GM21529 (cell line): ENCODE results near the gene TRPV5.
"Not testable (repeated sequence)": the region's sequence is repeated elsewhere in the genome, so short reads cannot be mapped to it uniquely, and the experiment has no call there.

Experiments used
- ATAC-seq: cut with Tn5 transposase; IDR thresholded peaks from one replicate; pipeline ENCODE4 v1.9.1; 2021; ENCODE audit not compliant: unreplicated experiment

Gene TRPV5

DNA sequence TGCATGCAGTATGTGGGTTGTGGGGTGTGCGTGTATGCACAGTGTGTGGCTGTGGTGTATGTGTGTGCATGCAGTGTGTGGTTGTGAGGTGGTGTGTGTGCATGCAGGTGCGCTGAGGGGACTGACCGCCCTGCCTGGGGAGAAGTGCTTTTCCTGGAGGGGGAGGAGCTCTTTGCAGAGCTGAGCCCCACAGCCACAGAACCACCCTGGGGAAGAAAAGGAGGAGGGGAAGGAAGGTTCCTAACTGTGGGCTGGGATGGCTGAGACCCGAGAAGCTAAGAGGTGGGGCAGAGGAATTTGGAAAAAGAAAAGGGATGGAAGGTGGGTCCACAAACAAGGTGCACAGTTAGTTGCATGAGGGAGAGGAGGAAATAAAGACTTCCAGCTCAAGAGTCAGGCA, at the start of gene TRPV5:
TRPV5 (minus strand) TSS at position 123 of the 400 bp plus-strand sequence. CDS start 287 bp downstream, outside the sequence.
- no peak for ATAC-seq

DNA sequence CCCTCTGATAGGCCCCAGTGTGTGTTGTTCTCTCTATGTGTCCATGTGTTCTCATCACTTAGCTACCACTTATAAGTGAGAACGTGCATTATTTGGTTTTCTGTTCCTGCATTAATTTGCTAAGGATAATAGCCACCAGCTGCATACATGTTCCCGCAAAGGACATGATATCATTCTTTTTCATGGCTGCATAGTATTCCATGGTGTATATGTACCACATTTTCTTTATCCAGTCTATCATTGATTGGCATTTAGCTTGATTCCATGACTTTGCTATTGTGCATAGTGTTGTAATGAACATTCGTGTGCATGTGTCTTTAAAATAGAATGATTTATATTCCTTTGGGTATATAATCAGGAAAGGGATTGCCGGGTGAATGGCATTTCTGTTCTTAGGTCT, 44.9 kb upstream of the TRPV5 start:
- ATAC-seq = not testable (repeated sequence)

DNA sequence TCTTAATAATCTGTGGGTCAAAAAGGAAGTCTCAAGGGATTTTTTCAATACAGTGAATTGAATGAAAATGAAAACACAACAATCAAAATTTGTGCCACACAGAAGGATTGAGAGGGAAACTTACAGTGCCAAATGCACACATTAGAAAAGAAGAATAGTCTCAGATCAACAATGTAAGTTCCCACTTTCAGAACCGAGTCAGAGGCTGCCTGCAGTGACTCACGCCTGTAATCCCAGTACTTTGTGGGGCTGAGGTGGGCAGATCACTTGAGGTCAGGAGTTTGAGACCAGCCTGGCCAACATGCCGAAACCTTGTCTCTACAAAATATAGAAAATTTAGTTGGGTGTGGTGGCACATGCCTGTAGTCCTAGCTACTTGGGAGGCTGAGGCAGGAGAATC, 41.1 kb upstream of the TRPV5 start:
- no peak for ATAC-seq

DNA sequence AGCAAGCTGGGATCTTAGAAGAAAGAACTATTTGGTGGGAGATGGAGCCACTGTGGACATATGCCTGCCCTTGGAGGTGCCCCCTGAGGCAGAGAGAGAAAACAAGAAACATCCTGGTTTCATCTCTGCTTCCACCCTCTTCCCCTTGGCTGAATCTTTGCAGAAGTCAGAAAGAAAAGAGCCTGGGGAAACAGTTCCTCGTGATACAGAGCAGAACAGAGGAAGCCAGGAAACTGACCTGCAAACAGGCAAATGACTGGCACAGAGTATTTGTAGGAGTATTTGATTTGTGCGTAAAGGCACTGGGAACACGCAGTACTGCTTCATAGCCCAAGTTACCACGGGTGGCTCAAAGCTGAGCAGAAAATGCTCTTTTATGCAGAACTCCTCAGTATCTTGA, 35.6 kb upstream of the TRPV5 start:
- no peak for ATAC-seq

DNA sequence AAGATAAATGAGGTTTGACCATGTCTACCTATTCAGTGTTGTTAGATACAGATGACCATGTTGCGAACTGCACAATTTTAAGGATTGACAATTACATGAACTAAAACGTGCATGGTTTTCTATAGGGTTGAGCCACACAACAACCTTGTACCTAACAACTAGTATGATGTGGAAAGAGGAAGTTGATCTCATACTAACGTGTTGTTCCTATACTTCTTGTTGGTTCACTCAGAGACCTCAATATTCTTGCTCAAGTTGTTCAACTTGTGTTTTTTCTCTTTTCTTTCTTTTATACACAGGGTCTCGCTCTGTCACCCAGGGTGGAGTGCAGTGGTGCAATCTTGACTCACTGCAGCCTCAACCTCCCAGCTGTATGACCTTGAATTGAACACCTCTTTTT, 34.7 kb upstream of the TRPV5 start:
- ATAC-seq = no peak

DNA sequence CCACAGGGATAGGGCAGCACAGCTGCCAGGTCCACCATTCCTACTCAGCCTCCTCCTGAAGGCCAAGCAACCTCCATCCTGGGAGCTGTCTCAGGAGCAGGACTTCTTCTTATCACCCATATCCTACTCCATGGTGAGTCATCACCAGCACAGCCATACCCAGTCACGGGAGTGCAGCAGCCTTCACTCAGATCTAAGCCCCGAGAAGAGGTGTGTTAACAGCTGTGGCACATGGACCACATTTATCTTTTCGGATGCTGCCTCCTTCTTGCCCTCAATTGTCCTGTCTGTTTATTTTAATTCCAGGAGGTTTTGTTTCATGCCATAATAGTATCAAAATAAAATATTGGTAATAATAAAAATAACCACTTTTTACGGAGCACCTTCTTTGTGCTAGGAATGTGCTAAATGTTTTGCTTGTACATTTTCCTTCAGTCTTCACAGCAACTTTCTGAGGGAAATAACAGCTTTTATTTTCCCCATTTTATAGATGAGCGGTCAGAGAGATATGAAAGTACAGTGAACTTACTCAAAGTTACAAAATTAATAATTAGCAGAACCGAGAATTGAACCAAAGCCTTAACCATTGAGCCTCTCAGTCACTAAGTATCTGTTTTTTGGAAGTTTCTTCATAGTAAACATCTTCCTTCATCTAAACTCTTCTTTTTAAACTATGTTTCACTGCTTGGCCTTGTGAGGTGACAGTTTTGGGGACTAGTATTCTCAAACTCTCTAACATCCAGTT, 31.1 kb upstream of the TRPV5 start:
- ATAC-seq = no peak

DNA sequence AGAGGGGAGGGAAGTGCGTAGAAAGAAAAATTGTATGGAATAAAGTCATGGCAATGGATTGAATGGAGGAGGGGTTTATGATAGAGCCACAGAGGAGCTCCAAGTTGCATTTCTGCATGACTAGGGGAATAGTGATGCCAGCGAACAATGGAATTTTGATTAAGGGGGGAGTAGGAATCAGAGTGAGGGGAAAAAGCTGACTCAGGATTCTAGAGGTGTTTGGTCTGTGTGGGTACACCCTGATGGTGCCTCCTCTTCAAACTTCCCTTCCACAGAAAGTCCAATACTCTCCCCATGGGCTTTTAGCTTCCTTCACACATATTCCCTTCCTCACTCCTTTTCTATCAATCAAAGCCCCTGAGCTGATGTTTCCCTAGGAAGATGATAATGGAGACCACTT, 30.4 kb upstream of the TRPV5 start:
- ATAC-seq = no peak

DNA sequence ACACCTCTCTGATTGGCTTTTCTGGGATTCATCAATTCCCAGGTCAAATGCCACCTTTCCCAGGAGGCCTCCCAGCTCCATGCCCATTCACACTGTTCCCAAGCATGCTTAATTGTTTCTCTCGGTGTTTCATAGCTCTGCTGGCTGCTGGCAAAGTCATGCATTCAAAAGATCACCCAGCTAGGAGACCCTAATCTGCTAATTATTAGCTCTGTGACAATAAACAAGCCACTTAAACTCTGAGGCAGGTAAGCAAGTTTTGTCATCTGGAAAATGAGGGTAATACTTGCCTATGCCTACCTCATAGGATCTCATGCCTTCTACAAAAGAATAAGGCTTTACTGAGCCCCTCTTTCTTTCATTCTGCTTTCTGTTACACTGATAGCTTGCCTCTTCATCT, 29.4 kb upstream of the TRPV5 start:
- ATAC-seq = no peak

DNA sequence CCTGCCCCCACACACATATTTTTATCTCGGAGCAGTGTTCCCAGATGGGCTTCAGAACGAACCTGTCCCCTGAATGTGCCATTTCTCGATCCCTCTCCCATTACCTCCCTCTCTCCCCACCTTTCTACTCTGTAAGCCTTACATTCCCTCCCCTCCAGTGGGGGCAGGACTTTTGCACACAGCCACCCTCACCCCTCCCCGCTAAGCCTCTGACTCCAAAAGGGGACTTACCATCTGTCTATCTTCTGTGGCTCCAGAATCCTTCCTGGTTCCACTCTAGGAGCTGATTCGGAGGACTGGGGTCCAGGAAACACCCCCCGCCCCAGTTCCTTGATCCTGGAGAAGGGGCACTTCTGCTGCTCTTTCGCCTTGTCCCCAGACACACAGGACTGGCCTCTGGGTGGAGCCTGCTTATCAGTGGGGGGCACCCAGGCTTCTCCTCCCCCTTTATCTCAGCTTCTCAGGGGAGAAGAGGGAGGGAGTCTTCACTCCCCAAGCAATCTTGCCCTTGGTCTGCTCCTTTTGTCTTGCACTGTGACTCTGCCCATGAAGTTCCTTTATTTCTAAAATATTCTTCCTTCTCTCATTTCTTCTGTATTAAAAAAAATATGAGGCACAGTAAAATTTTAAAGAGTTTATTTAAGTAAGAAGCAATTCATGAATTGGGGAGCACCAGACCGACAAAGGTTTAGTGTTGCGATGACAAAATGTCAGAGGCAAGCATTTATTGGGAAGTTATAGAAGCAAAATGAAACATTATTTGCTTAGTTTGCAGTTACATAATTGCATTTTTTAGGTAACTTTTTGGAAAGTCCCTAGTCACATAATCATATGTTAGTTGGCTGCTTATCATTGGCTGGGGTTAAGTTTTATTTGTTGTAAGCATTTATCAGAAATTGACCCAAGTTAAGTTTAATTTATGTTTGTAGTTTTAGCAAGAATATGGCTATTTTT, 28.7 kb upstream of the TRPV5 start, which contains the start of gene KEL:
KEL (minus strand) TSS at position 391 of the 954 bp plus-strand sequence; CDS start at position 234, 157 bp downstream.
- ATAC-seq = no peak

DNA sequence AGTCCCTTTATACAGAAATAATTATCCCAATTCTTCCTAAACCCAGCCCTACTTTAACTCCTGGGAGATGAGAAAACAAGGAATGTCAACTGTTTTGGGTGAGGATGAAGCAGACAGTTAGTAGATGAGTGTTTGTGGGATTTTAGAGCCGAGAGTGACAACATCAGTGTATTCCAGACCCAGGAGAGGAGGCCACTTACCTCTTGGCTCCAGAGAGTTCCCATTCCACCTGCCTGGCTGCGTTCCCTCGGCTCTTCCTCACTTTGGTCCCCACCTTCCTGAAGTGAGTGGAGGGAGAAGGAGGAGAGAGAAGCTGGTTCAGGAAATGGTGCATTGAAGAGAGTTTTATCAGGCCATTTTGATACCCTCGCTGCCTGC, 28.0 kb upstream of the TRPV5 start:
- no peak for ATAC-seq

DNA sequence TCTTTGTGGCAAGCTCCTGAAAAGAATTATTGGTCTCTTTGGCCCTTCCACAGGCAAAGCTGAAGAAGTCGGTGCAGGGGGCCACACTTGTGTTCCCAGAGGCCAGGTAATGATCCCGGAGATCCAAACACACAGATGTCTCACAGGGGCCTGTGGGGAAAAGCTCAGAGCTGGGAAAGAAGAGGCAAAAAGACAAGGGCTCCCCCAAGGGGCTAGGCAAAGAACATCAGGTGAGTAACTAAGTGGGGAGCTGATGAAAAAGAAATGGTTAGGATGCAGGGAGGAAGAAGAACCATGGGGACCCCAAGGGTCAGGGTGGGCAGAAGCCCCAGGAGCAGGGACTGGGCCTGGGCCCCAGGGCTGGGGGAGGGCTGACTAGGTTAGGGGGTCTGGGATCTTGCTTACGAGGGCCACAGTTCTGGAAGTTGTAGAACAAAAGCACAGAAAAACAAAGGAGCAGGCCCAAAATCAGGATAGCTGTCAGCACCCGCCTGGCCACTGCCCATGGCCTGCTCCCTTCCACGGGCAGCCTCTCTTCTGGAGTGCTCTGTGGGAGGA, 27.5 kb upstream of the TRPV5 start:
- no peak for ATAC-seq

DNA sequence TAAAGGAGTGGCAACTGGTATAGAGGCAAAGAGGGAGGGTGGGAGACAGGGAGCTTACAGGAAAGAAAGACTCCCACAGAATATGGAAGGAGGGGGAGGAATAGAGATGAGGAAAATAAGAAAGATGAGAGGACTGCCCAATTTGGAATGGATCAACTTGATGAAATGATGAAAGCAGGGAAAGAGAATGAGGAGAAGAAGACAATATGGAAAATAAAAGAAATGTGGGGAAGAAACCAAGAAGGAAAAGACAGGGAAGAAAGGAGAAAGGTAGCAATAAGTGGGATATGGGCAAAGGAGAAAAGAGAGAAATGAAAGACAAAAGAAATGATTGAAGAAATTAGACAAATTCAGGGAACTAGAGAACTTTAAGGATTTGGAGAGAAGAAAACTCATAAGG, 25.7 kb upstream of the TRPV5 start:
- no peak for ATAC-seq

DNA sequence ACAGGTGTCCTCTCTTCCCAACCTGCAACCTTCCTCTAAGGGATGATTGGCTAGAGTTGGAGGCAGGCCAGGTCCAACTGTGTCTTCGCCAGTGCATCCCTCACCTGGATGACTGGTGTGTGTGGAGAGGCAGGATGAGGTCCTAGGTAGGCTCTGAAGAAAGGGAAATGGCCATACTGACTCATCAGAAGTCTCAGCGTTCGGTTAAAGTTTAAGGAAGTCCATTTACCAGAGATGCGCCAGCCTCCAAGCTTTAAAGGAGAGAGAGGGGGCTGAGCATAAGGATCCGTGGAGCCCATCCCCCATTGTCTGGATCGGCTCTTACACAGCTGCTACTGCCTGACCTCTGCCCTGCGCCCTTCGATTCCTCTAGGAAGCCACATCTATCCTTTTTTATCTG, 24.2 kb upstream of the TRPV5 start:
- ATAC-seq = no peak

DNA sequence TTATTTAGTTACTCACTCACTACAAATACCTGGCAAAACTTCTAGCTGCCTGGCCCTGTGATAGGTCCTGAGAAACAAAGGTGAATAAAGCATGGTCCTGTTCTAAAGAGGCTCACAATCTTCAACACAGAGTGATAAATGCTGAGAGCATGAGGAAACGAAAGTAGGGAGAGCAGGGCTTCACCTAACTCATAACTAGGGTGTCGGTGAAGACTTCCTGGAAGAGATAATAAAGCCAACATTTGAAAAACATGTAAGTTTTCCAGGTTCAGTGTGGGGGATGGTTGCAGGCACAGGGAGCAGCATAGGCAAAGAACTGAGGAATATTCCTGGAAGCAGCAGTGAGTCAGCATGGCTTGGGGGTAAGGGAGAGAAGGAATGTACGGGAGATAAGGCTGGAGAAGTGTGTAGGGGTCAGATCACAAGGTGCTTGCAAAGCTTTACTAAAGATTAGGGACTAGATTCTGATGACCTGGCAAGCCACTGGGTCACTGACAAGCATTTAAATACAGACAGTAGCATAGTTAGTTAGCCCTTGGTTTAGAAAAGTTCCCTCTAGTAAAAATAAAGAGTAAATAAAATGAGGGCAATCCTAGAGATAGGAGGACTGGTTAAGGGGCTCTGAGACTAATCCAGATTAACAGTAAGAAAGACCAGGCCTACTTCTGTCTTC, 23.5 kb upstream of the TRPV5 start:
- ATAC-seq = no peak

DNA sequence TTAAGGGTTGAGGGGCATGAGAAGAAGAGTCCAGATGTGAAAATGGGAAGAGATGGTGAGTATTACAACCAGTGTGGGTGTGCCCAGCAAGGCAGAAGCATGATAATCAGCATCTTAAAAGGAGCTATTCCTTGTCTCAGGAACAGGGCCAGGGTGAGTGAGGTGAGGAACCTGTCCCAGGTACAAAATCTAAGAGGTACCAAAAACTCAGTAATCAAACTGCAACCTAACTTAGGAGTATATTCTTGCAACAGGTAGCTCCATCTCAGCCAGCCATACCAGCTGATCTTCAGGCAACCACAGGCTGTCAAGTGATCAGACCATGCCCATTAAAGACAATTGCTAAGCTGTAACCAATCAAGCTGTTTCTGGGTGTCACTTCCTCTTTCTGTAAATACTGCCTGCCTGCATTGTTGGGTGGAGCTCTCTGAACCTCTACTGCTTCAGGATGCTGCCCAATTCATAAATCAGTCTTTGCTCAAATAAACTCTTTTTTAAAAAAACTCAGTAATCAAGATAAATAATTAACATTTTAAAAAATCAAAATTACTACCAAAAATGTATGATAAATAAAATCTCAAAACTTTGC, 21.2 kb upstream of the TRPV5 start:
- ATAC-seq = no peak

DNA sequence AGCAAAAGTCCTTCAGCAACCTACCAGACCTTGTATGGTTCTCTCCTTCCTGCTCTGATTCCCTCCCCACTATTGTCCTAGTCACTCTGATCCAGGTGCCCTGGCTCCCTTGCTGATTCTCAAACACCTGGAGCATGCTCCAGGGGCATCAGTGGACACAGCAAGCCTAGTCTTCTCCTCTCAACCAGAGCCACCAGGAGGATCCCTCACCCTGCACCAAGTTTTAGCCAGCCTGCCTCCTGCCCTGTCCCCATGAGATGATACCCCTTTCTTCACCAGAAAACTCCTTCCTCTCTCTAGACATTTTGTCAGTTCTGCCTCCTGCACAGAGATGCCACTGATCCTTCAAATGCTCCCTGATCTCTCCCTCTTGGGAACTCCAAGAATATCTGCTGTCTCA, 16.7 kb upstream of the TRPV5 start:
- no peak for ATAC-seq

DNA sequence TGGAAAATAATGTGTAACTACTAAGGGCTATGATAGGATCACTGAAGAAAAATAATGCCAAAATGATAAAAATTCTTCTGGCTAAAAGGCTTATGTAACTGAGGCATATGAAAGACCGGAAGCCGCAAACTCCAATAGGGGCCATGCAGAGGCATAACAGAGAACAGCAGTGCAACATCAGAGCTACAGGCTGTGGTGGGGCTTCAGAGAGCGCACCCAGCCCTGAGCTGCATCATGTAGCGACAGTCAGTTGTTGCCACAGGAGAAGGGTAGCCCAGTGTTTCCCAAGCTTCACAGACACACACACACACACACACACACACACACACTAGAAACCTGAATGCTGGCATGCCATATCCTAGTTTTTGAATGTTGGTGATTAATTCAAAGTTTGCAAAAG, 15.1 kb upstream of the TRPV5 start:
- no peak for ATAC-seq

DNA sequence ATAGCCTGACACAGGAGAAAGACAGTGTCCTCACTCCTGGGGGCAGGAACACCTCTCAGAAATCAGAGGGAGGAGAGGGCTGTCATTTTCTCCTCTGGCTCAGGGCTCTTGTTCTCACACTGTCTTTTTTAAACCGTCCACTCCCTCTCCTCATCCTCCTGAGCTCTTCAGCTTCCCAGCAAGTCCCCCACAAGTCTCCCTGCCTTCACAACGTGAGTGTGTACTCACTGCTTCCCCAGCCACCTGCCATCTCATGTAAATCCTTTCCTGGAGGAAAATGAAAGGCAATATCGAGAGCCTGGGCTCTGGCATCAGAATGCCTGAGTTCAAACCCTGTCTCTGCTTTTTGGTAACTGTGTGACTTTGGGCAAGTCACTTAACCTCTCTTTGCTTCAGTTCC, 11.5 kb upstream of the TRPV5 start:
- no peak for ATAC-seq

DNA sequence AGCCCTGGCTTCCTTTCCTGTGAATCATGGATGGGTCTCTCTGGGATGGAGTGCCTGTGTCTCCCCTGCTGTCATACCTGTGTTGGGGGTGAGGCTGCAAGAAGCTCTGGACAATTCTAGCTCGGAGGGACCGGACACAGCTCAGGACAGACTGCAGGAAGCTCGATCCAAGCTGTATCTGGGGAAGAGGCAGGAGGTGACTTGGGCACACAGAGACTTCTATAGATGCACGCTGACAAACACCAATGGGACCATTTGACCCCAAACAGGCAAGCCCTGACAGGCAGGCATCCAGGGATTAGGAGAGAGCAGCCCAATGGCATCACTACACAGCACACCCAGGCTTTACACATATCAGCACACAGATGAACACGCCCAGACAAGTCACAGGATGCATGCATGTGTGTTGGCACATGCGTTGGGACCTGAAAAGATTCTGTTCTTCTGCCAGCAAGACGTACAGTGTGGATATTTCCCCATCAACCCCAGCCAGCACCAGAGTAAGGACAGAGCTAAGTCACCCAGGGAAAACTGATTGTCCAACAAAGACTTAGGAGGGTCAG, 10.2 kb upstream of the TRPV5 start:
- ATAC-seq = no peak

DNA sequence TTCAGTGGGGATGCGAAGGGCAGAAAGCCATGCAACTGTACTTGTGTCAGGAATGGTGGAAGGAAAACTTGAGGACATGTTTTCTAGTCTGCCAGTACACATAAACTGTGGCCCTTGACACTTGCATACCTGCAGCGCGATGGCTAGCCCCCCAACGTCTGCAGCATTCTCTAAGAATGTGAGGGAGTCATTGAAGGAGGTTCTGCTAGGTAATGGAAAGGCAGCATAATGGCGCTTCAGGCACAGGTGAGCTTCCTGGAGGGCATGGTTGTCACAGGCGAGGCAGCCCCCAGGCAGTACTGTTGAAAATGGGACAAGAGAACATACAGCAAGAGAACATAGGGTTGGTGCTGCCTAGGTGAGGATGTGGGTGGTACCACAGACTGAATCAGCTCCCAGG, 9.2 kb upstream of the TRPV5 start:
- ATAC-seq = no peak

DNA sequence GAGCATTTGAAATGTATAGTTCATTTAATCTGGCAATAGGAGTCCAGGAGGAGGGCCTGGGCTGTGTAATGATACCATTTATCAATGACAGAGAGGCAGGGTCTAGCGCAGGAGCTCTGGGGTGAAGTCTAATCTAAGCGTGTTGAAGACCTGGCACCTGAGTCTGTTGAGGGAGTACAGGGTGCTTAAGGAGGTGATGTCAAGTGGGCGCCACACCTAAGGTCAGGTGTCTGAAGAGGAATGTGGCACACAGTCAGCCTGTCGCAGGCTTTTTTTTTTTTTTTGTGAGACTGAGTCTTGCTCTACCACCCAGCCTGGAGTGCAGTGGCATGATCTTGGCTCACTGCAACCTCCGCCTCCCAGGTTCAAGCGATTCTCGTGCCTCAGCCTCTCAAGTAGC, 8.0 kb upstream of the TRPV5 start:
- no peak for ATAC-seq
